GM18519 (cell line): ENCODE data around the gene ADAMTS9.

Experiments used
- ATAC-seq: cut with Tn5 transposase; IDR thresholded peaks from one replicate; pipeline ENCODE4 v1.9.1; 2021; ENCODE audit warnings: mild to moderate bottlenecking, moderate library complexity; ENCODE audit not compliant: unreplicated experiment, low FRiP score

Gene ADAMTS9

GRCh38 chr3:64654013-64654412, 33.8 kb downstream of the ADAMTS9 start:
- ATAC-seq: no peak

GRCh38 chr3:64653101-64653500, 34.7 kb downstream of the ADAMTS9 start:
- ATAC-seq: no peak

GRCh38 chr3:64651741-64652241, 36.0 kb downstream of the ADAMTS9 start:
- ATAC-seq: no peak

GRCh38 chr3:64651303-64651702, 36.5 kb downstream of the ADAMTS9 start:
- ATAC-seq: no peak

- ATAC-seq: no peak
These were observed 37.1 kb downstream of the ADAMTS9 start for GRCh38 chr3:64650715-64651114.

- no peak for ATAC-seq
These were observed 37.6 kb downstream of the ADAMTS9 start for GRCh38 chr3:64650096-64650622.

- ATAC-seq: no peak
These were observed 38.6 kb downstream of the ADAMTS9 start for GRCh38 chr3:64648927-64649906.

- no peak for ATAC-seq
These were observed 40.0 kb downstream of the ADAMTS9 start for GRCh38 chr3:64647825-64648224.

GRCh38 chr3:64645243-64645642, 42.6 kb downstream of the ADAMTS9 start:
- no peak for ATAC-seq

GRCh38 chr3:64644483-64644882, 43.3 kb downstream of the ADAMTS9 start:
- no peak for ATAC-seq

GRCh38 chr3:64642327-64643151, 45.3 kb downstream of the ADAMTS9 start:
- ATAC-seq: no peak

GRCh38 chr3:64638981-64639481, 48.8 kb downstream of the ADAMTS9 start:
- no peak for ATAC-seq

- no peak for ATAC-seq
These were observed 49.3 kb downstream of the ADAMTS9 start for GRCh38 chr3:64638511-64638910.

- no peak for ATAC-seq
These were observed 53.4 kb downstream of the ADAMTS9 start for GRCh38 chr3:64634417-64634816.

GRCh38 chr3:64631951-64632350, 55.8 kb downstream of the ADAMTS9 start:
- no peak for ATAC-seq

- no peak for ATAC-seq
These were observed 60.1 kb downstream of the ADAMTS9 start for GRCh38 chr3:64627471-64628321.

GRCh38 chr3:64627042-64627441, 60.8 kb downstream of the ADAMTS9 start:
- ATAC-seq: no peak

- no peak for ATAC-seq
These were observed 62.4 kb downstream of the ADAMTS9 start for GRCh38 chr3:64625381-64625780.

- no peak for ATAC-seq
These were observed 64.7 kb downstream of the ADAMTS9 start for GRCh38 chr3:64623125-64623524.
